Measurements from ENCODE around the gene MTCH1.

Gene MTCH1, protein sequence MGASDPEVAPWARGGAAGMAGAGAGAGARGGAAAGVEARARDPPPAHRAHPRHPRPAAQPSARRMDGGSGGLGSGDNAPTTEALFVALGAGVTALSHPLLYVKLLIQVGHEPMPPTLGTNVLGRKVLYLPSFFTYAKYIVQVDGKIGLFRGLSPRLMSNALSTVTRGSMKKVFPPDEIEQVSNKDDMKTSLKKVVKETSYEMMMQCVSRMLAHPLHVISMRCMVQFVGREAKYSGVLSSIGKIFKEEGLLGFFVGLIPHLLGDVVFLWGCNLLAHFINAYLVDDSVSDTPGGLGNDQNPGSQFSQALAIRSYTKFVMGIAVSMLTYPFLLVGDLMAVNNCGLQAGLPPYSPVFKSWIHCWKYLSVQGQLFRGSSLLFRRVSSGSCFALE

DNA sequence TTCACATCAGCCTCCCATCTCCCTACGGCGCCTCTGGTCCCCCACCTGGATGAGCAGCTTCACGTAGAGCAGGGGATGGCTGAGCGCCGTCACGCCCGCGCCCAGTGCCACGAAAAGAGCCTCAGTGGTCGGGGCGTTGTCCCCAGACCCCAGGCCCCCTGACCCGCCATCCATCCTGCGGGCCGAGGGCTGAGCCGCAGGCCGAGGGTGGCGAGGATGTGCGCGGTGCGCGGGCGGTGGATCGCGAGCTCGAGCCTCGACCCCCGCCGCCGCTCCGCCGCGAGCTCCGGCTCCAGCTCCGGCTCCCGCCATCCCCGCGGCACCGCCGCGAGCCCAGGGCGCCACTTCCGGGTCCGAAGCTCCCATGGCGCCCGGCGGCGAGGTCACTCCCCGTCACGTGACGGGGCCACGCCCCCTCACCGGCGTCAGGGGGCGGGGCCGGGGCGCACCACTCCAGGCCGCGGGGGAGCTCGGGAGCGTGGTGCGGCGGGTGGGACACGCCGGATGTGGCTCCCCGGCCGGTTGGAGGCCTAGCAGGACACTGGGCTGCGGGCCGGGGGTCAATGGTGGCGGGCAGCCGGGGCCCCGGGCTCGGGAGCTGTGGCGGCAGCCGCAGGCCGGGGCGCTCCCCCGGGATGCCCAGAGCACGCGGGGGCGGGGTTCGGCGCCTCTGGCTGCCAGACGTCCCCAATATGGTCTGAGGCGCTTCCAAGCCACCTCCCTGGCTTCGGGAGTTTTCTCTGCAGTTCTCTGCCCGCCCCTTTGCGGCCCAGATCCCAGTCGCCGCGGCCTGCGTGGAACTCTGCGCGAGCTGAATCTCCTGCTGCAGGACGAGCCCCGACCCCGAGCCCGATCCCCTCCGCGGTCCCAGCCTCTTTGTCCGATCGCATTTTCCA is at the start of gene MTCH1:
TSS of gene MTCH1 (minus strand) at position 389 of the 896 bp plus-strand sequence. CDS start at position 366, 23 bp downstream.
- peak; percentile 80 for DNase-seq

- DNase-seq, result no peak
Observed at GRCh38 chr6:37033819-37034795, 48.1 kb upstream of the MTCH1 start.

DNA sequence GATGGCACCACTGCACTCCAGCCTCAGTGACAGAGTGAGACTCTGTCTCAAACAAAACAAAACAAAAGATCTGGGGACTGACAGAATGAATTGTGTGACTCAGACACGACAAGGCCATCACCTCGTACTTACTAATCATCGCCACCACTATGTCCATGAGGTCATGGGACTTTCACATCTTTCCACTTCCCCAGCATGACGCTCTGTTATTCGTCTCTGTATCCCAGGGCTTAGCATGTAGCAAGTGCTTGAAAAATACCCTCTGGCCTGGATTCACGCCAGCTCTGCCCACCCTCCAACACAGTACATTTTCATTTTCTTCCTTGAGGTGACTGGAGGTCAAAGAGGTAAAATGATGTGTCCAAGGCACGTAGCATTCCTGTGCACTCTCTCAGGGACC is 47.3 kb upstream of the MTCH1 start:
- no peak for DNase-seq

DNA sequence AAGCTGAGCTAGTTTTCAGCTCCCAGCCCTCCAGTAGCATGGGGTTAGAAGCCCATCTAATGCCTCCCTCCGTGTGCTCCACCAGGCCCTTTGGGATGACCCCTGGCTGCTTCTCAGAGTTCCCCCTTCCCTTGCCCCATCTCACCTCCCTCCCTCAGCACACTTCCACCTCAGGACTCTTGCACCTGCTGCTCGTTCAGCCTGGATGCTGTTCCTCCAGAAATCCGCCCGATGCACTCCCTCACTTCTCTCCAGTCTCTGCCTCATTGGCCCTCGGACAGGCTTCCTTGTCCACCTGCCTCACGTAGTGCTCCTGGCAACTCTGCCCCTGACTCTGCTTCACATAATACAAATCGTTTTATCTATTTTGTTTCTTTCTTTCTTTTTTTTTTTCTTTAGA is 46.2 kb upstream of the MTCH1 start:
- no peak for DNase-seq

- DNase-seq, result no peak
Observed at GRCh38 chr6:37030599-37030998, 44.6 kb upstream of the MTCH1 start.

- DNase-seq, result no peak
Observed at GRCh38 chr6:37029249-37029971, 43.4 kb upstream of the MTCH1 start.

DNA sequence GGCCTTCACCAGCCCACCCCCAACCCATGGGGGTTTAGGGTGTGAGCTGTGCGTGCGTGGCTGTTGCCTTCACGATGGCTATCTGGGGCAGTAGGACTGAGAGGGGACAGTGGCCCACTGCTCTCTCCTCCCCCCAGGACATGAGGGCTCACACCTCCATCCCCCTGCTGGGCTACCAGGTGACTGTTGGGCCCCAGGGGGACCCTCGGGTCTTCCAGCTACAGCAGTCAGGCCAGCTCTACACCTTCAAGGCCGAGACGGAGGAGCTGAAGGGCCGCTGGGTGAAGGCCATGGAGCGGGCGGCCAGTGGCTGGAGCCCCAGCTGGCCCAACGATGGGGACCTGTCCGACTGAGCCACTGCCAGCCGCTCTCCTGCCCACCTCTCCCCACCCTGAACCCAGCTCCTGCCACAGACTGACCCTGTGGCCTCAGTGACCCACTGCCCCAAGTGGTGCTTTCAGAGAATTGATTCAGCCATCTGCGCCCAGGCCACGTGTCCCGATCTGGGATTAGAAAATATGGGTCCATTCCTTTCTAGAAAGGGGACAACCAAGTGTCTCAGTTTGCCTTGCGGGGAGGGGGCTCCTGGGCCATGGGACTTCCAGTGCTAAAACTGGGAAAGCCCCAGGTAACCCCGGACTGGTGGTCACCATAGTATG is 41.9 kb upstream of the MTCH1 start:
- DNase-seq, result no peak

DNA sequence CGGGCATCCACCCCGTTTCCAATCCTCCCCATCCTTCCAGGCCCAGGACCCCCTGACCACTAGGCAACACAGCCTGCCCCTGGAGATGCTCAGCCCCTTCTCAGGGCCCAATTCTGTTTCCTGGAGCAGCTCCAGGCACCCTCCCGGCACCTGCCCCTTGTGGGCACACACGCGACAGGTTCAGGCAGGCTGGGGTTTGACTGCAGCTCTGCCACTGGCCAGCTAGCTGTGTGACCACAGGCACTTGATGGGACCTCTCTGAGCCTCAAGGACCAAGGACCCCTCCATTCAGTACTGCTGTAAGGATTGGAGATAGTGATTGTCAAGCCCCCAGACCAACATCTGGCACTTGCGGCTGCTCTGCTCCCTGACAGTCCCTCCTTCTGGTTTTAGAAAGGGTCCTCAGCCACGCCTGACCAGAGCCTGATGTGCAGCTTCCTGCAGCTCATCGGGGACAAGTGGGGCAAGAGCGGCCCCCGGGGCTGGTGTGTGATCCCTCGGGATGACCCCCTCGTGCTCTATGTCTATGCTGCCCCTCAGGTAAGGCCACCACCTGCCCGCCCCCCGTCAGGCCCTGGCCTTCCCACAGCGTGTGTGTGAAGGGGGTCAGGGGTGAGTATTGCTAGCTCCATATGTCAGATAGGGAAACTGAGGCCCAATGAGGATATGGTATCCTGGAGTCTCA is 41.2 kb upstream of the MTCH1 start:
- DNase-seq, result no peak

DNA sequence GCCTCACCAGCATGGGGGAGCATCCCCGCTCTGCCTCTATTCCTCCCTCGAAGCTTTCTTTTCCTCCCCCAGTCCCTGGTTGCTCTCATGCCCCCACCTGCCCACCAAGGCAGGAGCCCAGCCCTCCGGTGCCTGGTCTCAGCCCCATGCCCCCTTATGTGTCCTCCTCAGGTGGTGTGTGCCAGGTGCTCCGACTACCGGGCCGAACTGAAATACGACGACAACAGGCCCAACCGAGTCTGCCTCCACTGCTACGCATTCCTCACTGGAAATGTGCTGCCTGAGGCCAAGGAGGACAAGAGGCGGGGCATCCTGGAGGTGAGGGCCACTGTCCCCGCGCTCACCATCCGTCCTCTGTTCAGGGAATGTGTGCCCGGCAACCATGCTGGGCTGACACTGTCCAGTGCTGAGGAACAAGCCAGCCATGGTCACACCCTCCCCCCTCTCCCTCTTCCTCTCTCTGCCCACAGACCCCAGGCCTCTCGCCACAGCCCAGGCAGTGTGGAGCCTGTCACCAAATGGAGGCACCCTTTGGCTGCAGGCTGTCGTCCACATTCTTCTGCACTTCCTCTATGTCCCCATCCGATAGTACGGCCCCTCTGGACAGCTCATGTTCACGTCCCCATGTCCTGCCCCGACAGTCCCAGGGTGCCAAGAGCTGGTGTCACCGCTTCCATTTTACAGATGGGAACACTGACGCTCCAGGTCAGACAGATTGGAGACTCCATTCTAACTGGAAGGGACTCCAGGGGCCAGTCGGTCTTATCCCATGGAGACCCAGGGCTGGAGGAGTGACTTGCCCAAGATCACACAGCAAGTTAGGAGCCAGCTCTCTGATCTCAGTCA is 39.8 kb upstream of the MTCH1 start:
- no peak for DNase-seq

DNA sequence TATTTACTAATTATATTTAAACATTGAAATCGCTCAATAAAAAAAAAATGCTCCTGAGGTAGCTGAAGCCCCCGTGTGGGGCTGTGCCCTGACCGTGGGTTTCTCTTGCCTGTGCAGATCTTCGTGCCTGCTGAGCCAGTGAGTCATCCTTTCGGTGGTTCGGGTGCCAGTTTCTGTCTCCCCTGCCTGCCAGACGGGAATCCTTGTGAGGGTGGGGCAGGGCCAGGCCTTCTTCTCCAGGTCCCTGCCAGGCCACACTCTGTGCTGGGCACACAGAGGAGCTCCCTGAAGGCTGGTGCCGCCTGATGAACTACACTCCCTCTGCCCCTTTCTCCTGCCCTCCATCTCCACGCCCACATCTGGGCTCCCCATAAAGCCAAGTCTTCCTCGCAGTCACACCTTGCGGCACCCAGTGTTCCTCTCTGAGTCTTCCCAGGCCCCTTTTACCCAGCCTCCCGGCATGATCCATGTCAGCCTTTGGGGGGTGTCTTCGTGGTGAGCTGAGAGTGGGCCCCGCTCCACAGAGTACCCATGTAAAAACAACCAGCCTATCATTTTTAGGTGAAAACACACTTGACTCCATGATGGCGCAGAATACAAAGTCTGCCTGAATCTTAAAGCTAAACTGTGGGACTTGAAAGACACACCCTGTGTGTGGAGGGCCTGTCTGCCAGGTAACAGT is 38.8 kb upstream of the MTCH1 start:
- DNase-seq, result no peak

GRCh38 chr6:37022135-37022863 is 36.3 kb upstream of the MTCH1 start:
- DNase-seq, result no peak

GRCh38 chr6:37021356-37022129 is 35.5 kb upstream of the MTCH1 start:
- no peak for DNase-seq

GRCh38 chr6:37020812-37021211 is 34.8 kb upstream of the MTCH1 start:
- no peak for DNase-seq

- no peak for DNase-seq
Observed at GRCh38 chr6:37020381-37020780, 34.4 kb upstream of the MTCH1 start.

- DNase-seq, result peak; percentile 85
Observed at GRCh38 chr6:37019065-37019450, 33.1 kb upstream of the MTCH1 start.

DNA sequence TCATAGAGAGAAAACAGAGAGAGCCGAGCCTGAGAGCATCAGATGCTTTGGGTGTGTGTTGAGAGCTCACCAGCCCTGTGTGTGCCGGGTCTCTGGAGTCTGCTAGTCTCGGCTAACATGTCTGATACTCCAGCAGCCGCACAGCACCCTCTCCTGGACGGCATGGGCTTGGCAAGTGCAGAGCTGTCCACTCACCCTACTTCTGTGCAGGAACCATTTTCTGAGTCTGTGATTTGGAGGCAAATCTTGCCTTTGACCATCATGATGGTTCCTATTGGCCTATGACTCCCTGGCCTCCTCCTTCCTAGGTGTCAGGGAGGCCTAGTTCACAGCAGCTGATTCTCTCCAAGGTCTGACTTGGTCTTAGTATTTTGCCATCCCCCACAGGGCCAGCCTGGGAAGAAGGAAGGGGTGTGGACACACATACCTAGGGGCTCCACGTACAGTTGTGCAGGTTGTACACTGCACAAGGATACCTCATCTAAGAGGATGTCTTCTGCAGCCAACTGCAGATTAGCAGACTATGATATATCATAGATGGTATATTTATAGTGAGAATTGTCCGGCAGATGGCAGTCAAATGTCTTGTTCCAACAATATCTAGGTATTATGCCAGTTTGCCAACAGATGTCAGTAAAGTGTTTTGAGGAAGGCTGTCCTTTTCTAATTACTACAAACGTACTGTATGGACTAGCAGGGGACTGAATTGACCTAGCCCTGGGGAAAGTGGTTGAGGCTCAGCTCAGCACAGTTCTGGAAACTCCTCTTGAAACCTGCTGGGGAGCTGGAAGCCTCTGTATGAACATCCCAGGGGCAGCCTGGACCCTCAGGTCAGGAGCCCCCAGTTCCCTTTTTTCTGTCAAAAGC is 32.4 kb upstream of the MTCH1 start:
- peak; percentile 89 for DNase-seq

All from NCI-H1092 treated with DMSO at 0.1 percent for 48 hours (cell line).